HFF-Myc (cell line): Measurements from ENCODE around the gene ANK3.

Experiments
- DNase-seq: peaks from one replicate; pipeline ENCODE4 v3.0.0-alpha.2; 2011; ENCODE audit warnings: low read depth; ENCODE audit errors: extremely low read depth
- H3K4me3 ChIP-seq: replicated peaks from 2 replicates; pipeline ENCODE4 v1.5.1; 2011; ENCODE audit warnings: low read depth, mild to moderate bottlenecking, control low read depth, low read length
- TF ChIP-seq, protein P1 (sequence below): IDR thresholded peaks from 2 replicates; pipeline ENCODE4 v1.5.1; 2012; ENCODE audit warnings: mild to moderate bottlenecking, low read depth, low read length, control low read depth; ENCODE audit errors: missing control alignments

Gene ANK3

DNA sequence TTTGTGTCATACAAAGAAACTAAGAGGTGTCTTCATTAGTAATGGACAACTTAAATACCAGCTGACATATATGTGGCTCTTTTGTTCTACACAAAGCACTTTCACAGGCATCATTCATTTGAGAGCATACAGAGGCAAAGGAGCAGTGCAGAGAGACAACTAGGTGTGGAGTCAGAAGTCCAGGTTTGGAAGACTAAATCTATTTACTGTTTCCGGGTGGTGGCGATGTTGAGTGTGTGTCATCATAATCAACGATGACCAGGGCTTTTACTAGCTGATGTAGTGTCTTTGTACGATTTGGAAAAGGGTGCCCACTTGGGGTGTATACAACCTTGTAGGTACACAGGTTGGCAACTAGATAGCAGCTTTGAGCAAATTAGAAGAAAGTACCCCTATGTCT, 287.9 kb downstream of the ANK3 start:
- TF ChIP-seq, protein P1, sequence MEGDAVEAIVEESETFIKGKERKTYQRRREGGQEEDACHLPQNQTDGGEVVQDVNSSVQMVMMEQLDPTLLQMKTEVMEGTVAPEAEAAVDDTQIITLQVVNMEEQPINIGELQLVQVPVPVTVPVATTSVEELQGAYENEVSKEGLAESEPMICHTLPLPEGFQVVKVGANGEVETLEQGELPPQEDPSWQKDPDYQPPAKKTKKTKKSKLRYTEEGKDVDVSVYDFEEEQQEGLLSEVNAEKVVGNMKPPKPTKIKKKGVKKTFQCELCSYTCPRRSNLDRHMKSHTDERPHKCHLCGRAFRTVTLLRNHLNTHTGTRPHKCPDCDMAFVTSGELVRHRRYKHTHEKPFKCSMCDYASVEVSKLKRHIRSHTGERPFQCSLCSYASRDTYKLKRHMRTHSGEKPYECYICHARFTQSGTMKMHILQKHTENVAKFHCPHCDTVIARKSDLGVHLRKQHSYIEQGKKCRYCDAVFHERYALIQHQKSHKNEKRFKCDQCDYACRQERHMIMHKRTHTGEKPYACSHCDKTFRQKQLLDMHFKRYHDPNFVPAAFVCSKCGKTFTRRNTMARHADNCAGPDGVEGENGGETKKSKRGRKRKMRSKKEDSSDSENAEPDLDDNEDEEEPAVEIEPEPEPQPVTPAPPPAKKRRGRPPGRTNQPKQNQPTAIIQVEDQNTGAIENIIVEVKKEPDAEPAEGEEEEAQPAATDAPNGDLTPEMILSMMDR = no peak
- H3K4me3 ChIP-seq = no peak overlapping the region
- DNase-seq = no peak

DNA sequence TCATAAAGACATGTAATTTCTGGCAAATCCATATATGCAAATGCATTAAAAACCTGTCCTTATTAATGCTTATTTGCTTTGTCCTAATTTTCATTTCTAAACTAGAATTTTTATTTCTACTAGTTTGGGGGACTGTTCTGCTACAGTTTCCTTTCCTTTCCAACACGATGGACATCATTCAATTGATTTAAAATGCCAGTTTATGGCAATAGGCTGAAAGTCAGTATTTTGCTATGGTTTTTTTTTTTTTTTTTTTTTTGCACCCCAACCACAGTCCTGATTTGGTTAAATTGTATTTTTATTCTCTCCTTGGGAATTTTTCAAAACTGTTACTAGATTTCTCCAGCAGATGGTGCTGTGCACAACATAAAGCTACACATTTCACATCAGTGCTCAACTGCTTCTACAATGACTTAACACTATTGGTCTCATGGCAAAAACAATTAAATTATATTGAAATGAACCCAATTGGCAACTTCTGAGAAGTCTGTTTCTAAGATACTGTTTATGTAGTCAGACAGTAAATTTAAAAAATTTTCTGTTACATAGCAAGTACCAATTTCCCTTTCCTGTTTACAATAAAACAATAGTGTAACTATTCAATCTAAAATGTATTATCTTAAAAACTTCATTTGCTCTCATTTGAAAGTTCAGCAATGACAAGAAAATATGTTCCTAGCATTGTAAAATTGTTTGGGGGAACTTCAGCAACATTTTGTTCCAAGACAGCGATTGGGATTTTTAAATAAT, 289.5 kb downstream of the ANK3 start:
- peak; percentile 29 for DNase-seq
- no peak overlapping the region for H3K4me3 ChIP-seq
- TF ChIP-seq, protein P1 = peak; percentile 37

DNA sequence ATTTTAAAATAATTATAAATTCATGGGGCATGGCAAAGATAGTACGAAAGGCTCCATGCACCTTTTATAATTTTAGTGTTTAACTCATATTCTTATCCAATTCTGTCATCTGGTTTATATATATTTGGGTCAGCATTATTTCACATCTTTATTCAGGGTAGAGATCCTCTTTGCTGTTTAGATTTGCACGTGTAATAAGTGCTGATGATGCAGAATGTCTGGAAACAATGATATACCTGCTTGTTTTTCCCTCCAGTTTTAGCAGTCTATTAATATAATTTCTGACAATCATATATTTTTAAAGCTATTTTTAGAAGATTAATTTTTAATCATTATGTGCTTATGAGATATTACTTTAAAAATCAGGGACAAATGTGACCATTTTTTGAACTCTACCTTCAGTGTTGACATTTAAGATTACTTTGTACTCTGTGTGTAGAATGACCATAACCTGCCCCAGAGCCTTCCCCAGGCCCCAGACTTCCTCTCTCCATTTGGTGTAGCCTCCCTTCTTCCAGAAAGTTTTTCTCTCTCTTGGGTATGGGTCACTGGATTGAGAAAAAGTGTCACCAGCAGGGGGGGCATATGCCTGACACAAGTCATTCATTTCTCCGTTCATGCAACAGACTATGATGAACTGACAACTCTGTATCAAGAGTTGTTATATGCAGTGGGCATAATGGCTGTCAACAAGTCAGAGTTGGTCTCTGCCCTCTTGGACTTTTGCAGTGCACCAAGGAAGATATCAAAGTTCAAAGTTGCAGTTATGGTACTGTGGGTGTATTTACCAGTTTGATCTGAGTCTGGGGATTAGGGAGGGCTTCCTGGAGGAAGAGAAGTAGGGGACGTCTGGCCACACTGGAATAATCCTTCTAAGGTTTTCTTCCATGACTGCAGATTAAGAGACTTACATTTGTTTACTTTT, 290.7 kb downstream of the ANK3 start:
- TF ChIP-seq, protein P1 = no peak
- no peak for DNase-seq
- H3K4me3 ChIP-seq = no peak overlapping the region

DNA sequence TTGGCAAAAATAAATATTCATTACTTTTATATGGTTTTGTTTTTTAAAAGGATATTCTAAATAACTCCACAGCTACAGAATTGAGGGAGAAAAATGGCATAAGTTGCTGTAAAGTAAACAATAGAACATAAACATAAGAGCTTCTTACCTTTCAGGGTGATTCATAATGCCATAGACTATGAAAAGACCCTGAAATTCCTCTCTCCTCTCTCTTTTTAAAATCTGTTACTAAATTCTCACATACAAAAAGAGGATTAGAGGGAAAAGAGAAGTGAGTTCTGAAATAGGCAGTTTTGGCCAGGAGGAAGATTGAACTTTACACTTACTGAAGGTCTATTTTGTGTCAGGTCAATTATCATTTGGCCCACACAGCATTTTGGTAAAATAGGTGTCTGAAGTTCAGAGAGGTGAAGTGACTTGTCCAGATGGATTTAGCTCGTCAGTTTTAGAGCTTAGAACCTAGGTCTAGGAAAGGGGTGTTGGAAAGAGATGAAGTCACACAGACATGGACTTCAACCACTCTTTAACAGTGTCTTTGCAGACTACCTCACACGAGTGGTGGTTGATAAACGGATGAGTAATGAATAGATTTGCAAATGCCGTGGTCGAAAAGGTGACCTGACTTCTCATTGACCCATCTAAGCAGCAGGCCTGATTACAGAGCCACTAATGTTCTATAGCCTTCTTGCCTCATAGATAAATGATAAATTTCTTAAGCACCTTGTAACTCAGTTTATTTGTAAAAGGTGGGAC, 292.7 kb downstream of the ANK3 start:
- TF ChIP-seq, protein P1 = no peak
- H3K4me3 ChIP-seq = no peak overlapping the region
- DNase-seq = no peak

DNA sequence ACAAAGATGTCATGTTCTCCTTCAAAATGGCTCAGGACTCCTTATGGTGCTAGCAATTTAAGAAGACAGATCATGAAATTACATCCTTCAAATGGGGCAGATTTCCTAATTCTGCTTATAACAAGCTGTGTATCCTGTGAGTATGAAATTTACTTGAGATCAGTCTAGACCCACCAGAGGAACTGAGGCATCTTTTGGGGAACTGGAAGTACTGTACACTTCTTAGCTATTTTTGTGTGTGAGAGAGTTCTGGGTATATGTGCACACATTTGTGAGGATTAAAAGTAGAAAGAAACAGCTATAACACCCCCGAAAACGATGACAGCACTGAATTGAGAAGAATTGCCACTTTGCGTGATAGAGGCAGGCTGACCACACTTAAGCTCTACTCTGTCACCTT, 296.4 kb downstream of the ANK3 start:
- H3K4me3 ChIP-seq = no peak overlapping the region
- TF ChIP-seq, protein P1 = no peak
- DNase-seq = no peak

DNA sequence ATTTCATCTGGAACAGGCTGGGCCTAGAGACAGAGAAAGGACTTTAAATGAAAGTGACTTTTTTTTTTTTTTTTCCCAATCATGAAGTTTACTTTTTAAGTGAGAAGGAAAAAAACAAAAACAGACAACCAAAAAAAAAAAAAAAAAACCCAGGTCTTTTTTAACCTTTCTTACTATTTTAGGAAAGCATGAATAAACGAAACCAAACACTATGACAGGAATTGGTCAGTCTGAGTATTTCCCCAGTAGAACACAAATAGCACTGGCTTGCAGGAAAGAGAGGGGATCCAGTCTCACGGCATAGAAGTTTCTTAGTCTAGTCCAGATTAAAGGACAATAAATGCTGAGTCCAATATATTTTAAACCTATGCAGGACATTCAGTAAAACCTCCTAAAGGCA, 302.8 kb downstream of the ANK3 start:
- H3K4me3 ChIP-seq = no peak overlapping the region
- TF ChIP-seq, protein P1 = no peak
- DNase-seq = no peak
